Hair follicular keratinocyte (primary cell): ENCODE results near the gene ALDOA. TPM values are rescaled to one million over a fixed set of nuclear protein-coding genes. Genes with fewer than 3 reads are reported as not detected.

Experiments
- total RNA-seq: library from RNA; depleted of rRNA; stranded (reverse); fragments of >200 nt; gene quantifications from 2 replicates; pipeline ENCODE4 v1.2.3, GENCODE V29; 2015

Gene ALDOA
- 1,543 and 1,648 TPM in 2 replicates for total RNA-seq

DNA sequence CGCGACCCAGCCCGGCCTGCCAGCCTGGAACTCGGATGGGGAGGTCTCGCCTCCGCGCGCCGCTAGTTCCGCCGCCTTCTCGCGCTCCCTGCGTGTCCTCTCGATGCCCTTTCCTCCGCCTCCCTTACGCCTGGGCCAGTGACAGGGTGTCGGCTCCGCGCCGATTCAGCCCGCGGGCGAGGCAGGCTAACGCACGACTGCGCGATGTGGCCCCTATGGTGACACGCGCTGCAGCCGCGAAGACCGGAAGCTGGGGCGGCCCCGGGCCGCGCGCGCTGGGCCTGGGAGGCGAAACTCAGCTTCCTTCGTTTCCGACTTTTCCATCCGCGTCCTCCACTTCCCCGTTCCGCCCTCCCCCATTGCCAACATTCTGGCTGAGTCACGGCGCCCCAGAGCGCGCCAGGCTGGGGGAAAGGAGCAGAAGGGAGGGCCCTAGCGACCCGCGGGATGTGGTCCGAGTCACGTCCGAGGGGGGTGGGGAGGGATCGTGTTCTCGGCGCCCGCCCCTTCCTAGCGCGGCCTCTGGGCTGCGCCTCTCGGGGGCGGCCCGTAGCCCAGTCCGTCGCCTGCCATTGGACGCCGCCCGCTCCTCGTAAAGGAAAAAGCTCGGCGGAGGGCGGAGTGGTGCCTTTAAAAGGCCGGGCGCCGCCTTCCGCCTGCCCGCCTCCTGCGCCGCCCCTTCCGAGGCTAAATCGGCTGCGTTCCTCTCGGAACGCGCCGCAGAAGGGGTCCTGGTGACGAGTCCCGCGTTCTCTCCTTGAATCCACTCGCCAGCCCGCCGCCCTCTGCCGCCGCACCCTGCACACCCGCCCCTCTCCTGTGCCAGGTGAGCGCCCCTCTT is at the start of gene ALDOA:
ALDOA (plus strand) TSS at position 659 of the 841 bp plus-strand sequence. CDS start 1,138 bp downstream, outside the sequence.

GRCh38 chr16:30022887-30023286 is 42.7 kb upstream of the ALDOA start, which contains the start of gene C16orf92:
TSS of gene C16orf92 (plus strand) at chr16:30023198. CDS start at chr16:30023341, 143 bp downstream.

GRCh38 chr16:30030841-30031413 is 34.6 kb upstream of the ALDOA start, which contains the start of gene TLCD3B:
TSS of gene TLCD3B (minus strand) at chr16:30031271. CDS start at chr16:30030527, 744 bp downstream.

DNA sequence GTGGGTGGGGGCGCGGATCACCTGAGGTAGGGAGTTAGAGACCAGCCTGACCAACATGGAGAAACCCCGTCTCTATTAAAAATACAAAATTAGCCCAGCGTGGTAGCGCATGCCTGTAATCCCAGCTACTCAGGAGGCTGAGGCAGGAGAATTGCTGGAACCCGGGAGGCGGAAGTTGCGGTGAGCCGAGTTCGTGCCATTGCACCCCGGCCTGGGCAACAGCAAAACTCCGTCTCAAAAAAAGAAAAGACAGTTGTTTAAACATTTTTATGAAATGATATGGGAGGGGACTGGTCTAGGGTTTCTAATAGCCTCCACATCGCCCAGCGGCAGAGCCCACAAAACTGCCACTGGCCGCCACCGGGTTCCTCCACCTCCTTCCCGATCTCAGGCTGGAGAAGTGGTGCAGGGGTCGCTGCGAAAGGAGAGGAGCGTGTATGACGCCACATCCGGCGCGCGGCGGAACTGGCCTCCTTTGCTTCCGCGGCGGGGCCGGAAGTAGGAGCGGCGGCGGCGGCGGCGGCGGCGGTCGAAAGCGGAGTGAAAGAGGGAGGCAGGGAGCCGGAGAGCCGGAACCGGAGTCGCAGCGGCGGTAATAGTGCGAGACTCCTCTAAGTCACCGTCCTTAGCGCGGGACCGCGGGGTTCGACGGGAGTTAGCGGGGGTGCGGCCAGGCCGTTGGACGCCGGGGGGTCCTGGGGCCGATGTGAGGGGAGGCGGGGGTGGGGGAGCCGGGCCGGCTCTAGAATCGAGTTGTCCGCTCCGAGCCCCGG is 10.1 kb downstream of the ALDOA start, which contains the start of gene PPP4C:
PPP4C (plus strand) TSS at position 492 of the 773 bp plus-strand sequence. CDS start 384 bp downstream, outside the sequence.

GRCh38 chr16:30091474-30092372 is 26.2 kb downstream of the ALDOA start, which contains the start of gene TBX6:
TSS of gene TBX6 (minus strand) at chr16:30091924. CDS start at chr16:30091193, 731 bp downstream.

DNA sequence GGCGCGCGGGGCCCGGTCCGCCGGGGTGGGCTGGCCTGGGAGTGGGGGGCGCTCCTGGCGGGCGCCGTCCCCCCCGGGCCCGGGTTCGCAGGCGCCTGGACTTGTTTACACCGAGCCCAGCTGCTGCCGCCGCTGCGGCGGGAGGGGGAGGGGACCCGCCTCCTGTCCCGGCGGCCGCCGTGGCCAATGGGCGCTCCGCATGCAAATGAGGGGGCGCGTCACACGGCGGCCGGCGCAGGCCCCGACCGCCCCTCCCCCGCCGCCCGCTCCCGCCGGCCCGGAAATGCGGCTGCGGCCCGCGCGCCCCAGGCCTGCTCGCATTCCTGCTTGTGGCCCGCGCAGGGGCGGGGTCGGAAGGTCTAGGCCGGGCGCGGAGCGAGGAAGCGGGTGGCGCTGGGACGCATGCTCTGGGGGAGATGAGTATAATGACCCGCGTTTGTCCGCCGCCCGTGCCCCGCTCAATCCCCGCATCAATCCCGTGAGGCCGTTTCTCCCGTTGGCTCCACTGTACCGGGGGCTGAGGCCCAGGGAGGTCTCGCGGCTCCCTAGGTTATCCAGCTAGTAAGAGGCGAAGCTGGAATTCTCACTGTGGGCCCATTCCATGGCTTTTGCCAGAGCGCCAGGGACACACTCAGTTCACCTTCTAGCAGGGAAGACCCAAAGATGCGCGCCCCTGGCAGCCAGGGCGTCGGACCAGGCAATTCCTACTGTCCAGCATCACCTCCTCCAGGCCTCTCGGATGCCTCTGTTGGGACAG is 30.7 kb downstream of the ALDOA start, which contains the start of gene YPEL3:
YPEL3 (minus strand) TSS at position 109 of the 757 bp plus-strand sequence. CDS start 731 bp downstream, outside the sequence.

DNA sequence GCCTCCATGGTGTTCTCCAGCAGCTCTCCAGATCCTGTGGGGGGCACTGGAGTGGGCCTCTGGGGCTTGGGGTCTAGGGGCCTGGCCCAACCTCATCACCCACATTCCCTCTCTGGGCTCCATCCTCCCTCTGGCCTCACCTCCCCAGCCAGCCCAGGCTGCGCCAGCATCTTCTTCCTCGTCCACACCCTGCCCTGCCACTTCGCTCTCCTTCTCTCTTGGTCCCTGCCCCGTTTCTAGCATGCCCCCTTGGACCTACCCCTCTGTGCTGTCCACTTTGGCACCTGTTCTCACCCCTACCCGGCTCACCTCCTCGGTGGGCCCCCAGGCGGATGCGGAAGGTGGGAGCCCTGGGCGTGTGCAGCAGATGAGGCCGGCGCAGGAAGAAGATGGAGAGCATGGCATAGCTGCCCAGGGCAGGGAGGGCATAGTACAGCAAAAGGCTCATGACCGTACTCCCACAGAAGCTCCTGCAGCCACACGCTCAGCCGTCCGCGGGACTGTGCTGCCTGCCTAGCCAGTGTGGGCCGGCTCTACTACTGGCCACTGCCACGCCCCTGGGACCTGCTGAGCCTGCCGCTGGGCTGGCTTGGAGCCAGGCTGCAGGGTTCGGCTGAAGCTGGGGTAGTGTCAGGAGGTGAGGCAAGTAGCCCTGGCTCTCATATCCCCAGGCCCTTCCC is 47.6 kb downstream of the ALDOA start, which contains the start of gene GDPD3:
GDPD3 (minus strand) TSS at position 507 of the 680 bp plus-strand sequence; CDS start at position 448, 59 bp downstream.

Other genes starting within 250 kb of the ALDOA start
- 37.2 and 72.5 TPM in 2 replicates for gene PAGR1, start 249.6 kb upstream of the ALDOA start, total RNA-seq
- 126 and 154 TPM in 2 replicates for gene MVP, start 245.3 kb upstream of the ALDOA start, total RNA-seq
- gene CDIPT, start 202.5 kb upstream of the ALDOA start, total RNA-seq, result 58.9 and 65.7 TPM in 2 replicates
- 4.6 and 16.2 TPM in 2 replicates for gene SEZ6L2, start 166.2 kb upstream of the ALDOA start, total RNA-seq
- 5.0 and 7.8 TPM in 2 replicates for gene ASPHD1, start 165.3 kb upstream of the ALDOA start, total RNA-seq
- 17.1 and 19.8 TPM in 2 replicates for gene KCTD13, start 139.5 kb upstream of the ALDOA start, total RNA-seq
- gene TMEM219, start 103.7 kb upstream of the ALDOA start, total RNA-seq, result 123 and 159 TPM in 2 replicates
- gene TAOK2, start 91.9 kb upstream of the ALDOA start, total RNA-seq, result 24.8 and 28.7 TPM in 2 replicates
- 4.8 and 16.2 TPM in 2 replicates for gene HIRIP3, start 70.1 kb upstream of the ALDOA start, total RNA-seq
- 58.2 and 91.8 TPM in 2 replicates for gene INO80E, start 69.5 kb upstream of the ALDOA start, total RNA-seq
- 0.39 TPM in 1 of 2 replicates, not detected in the other for gene DOC2A, start 54.7 kb upstream of the ALDOA start, total RNA-seq
- gene C16orf92, start 42.6 kb upstream of the ALDOA start, total RNA-seq, result not detected in 2 replicates
- gene TLCD3B, start 34.5 kb upstream of the ALDOA start, total RNA-seq, result not detected in 2 replicates
- 102 and 114 TPM in 2 replicates for gene PPP4C, start 10.2 kb downstream of the ALDOA start, total RNA-seq
- gene TBX6, start 26.2 kb downstream of the ALDOA start, total RNA-seq, result 0.19 and 0.62 TPM in 2 replicates
- gene YPEL3, start 30.5 kb downstream of the ALDOA start, total RNA-seq, result 20.5 and 36.9 TPM in 2 replicates
- 0.08 and 0.55 TPM in 2 replicates for gene GDPD3, start 47.8 kb downstream of the ALDOA start, total RNA-seq
- gene MAPK3, start 57.5 kb downstream of the ALDOA start, total RNA-seq, result 31.9 and 41.7 TPM in 2 replicates
- 10.9 and 15.5 TPM in 2 replicates for gene CORO1A, start 117.8 kb downstream of the ALDOA start, total RNA-seq
- 177 and 301 TPM in 2 replicates for gene BOLA2B, start 127.9 kb downstream of the ALDOA start, total RNA-seq
- gene SLX1A, start 128.1 kb downstream of the ALDOA start, total RNA-seq, result 45.4 and 53.1 TPM in 2 replicates
- gene SULT1A3, start 133.5 kb downstream of the ALDOA start, total RNA-seq, result 2.4 and 5.3 TPM in 2 replicates
- gene NPIPB13, start 182.7 kb downstream of the ALDOA start, total RNA-seq, result 2.0 TPM in 1 of 2 replicates, not detected in the other